Activated CD8-positive, alpha-beta T cell treated with anti-CD3 and anti-CD28 coated beads, Interleukin-2, amount 10 ng/mL, durations not matched to agents 7 days and 5 days (primary cell): ENCODE data around the gene ZNF783. TPM values are rescaled to one million over a fixed set of nuclear protein-coding genes. Genes with fewer than 3 reads are reported as not detected.
"Not testable (repeated sequence)": the region's sequence is repeated elsewhere in the genome, so short reads cannot be mapped to it uniquely, and the experiment has no call there.

Source experiments
- ATAC-seq: fragments of 150-1000 bp; cut with Tn5 transposase; one replicate; pipeline ENCODE4 v1.10.0; 2021; ENCODE audit warnings: moderate library complexity
- CTCF ChIA-PET: fragments of 350-600 bp; sonication (Branson Sonifier 250); formaldehyde crosslinking; loops from one replicate; lab custom pipeline; 2021; ENCODE audit warnings: antibody characterized with exemption; lab: Charles Lee
- POLR2A ChIA-PET: fragments of 350-600 bp; sonication (Branson Sonifier 250); formaldehyde crosslinking; loops from one replicate; lab custom pipeline; 2021; ENCODE audit warnings: antibody characterized with exemption; lab: Charles Lee
- DNase-seq: peaks from one replicate; pipeline ENCODE4 v3.0.0-alpha.2; 2020
- H3K27ac Mint-ChIP-seq: one replicate; pipeline ENCODE4 v1.8.0; 2021; ENCODE audit warnings: mild to moderate bottlenecking, mixed read lengths
- H3K27me3 Mint-ChIP-seq: one replicate; pipeline ENCODE4 v1.8.0; 2021; ENCODE audit warnings: low read depth, mixed read lengths
- H3K36me3 Mint-ChIP-seq: one replicate; pipeline ENCODE4 v1.8.0; 2021; ENCODE audit warnings: low read depth, mixed read lengths
- H3K4me1 Mint-ChIP-seq: one replicate; pipeline ENCODE4 v1.8.0; 2021; ENCODE audit warnings: low read depth, mixed read lengths
- H3K4me3 Mint-ChIP-seq: one replicate; pipeline ENCODE4 v1.8.0; 2021; ENCODE audit warnings: mild to moderate bottlenecking, mixed read lengths
- H3K9me3 Mint-ChIP-seq: one replicate; pipeline ENCODE4 v1.8.0; 2022; ENCODE audit warnings: mixed read lengths; ENCODE audit not compliant: insufficient read depth
- total RNA-seq, 2 experiments: library from RNA; stranded (reverse); gene quantifications; one replicate each; pipeline ENCODE4 v1.2.3, GENCODE V29; 2021

The ZNF783 gene
- total RNA-seq, 2 experiments from 2014 or later: 12.7 to 12.9 TPM

GRCh38 chr7:149245244-149245643 lies 16.8 kb upstream of the ZNF783 start:
- H3K36me3 Mint-ChIP-seq: peaks cover 22% of the 10 kb centered on the region
- H3K9me3 Mint-ChIP-seq: peaks cover 6% of the 10 kb centered on the region
- H3K27ac Mint-ChIP-seq: no peak overlapping the region
- no peak for DNase-seq
- peaks cover 47% of the 10 kb centered on the region for H3K4me1 Mint-ChIP-seq
- ChIA-PET POLR2A (no interaction called here), CTCF (no interaction called here)
- no peak for ATAC-seq
- no peak overlapping the region for H3K4me3 Mint-ChIP-seq
- no peaks in the 10 kb centered on the region for H3K27me3 Mint-ChIP-seq

- ChIA-PET CTCF (no interaction called here), POLR2A (no interaction called here)
- DNase-seq (no peak), ATAC-seq (no peak)
- Mint-ChIP-seq H3K4me3 (no peak overlapping the region), H3K27ac (peak overlapping the region; percentile 18), H3K4me1 (peaks cover 42% of the 10 kb centered on the region), H3K36me3 (peaks cover 23% of the 10 kb centered on the region), H3K27me3 (no peaks in the 10 kb centered on the region), H3K9me3 (peaks cover 6% of the 10 kb centered on the region)
Observed at GRCh38 chr7:149245744-149246143, 16.3 kb upstream of the ZNF783 start.

- DNase-seq: no peak
- peaks cover 30% of the 10 kb centered on the region for H3K4me1 Mint-ChIP-seq
- ATAC-seq: no peak
- no peak overlapping the region for H3K27ac Mint-ChIP-seq
- no peaks in the 10 kb centered on the region for H3K9me3 Mint-ChIP-seq
- H3K36me3 Mint-ChIP-seq: peaks cover 20% of the 10 kb centered on the region
- H3K27me3 Mint-ChIP-seq: no peaks in the 10 kb centered on the region
- POLR2A ChIA-PET: no interaction called here
- CTCF ChIA-PET: interaction anchor here (0.8 to 4.0 kb wide), 3 partner anchors 9 to 101 kb away, joined by 3 to 22 read pairs (median 4); partner anchors contain the start of genes ZNF398 and ZNF783
- H3K4me3 Mint-ChIP-seq: no peak overlapping the region
Observed at GRCh38 chr7:149248777-149249176, 13.2 kb upstream of the ZNF783 start.

GRCh38 chr7:149250151-149250550 lies 11.8 kb upstream of the ZNF783 start:
- H3K27ac Mint-ChIP-seq, DNase-seq, ATAC-seq, H3K27me3 Mint-ChIP-seq, H3K4me3 Mint-ChIP-seq, POLR2A ChIA-PET, H3K9me3 Mint-ChIP-seq: not testable (repeated sequence)
- Mint-ChIP-seq H3K4me1 (peaks cover 25% of the 10 kb centered on the region), H3K36me3 (peaks cover 18% of the 10 kb centered on the region)
- CTCF ChIA-PET: interaction anchor here (4.0 kb wide), 1 partner anchor 11 kb away, joined by 22 read pairs; the partner anchor contains the start of gene ZNF783

- H3K4me3 Mint-ChIP-seq, H3K9me3 Mint-ChIP-seq, ATAC-seq, H3K27ac Mint-ChIP-seq, DNase-seq, H3K27me3 Mint-ChIP-seq, POLR2A ChIA-PET: not testable (repeated sequence)
- peaks cover 16% of the 10 kb centered on the region for H3K4me1 Mint-ChIP-seq
- CTCF ChIA-PET: interaction anchor here (1.2 to 3.0 kb wide), 3 partner anchors 10 to 373 kb away, joined by 3 to 13 read pairs (median 5); partner anchors contain the start of gene ZNF783
- H3K36me3 Mint-ChIP-seq: peaks cover 16% of the 10 kb centered on the region
Observed at GRCh38 chr7:149251518-149251917, 10.5 kb upstream of the ZNF783 start.

GRCh38 chr7:149252378-149252777 lies 9.6 kb upstream of the ZNF783 start:
- peaks cover 16% of the 10 kb centered on the region for H3K4me1 Mint-ChIP-seq
- H3K36me3 Mint-ChIP-seq: peaks cover 16% of the 10 kb centered on the region
- no peak overlapping the region for H3K27ac Mint-ChIP-seq
- H3K9me3 Mint-ChIP-seq: no peaks in the 10 kb centered on the region
- H3K4me3 Mint-ChIP-seq: no peak overlapping the region
- no peak for DNase-seq
- POLR2A ChIA-PET: no interaction called here
- no peak for ATAC-seq
- CTCF ChIA-PET: interaction anchor here (1.0 to 3.0 kb wide), 6 partner anchors 9 to 372 kb away, joined by 3 to 13 read pairs (median 4); partner anchors contain the start of gene ZNF783
- no peaks in the 10 kb centered on the region for H3K27me3 Mint-ChIP-seq

- H3K4me3 Mint-ChIP-seq: no peak overlapping the region
- H3K9me3 Mint-ChIP-seq: no peaks in the 10 kb centered on the region
- ATAC-seq (no peak), DNase-seq (no peak)
- POLR2A ChIA-PET: interaction anchor here (0.6 kb wide), 1 partner anchor 196 kb away, joined by 3 read pairs; no protein-coding TSS in a partner anchor
- H3K27ac Mint-ChIP-seq: no peak overlapping the region
- peaks cover 12% of the 10 kb centered on the region for H3K36me3 Mint-ChIP-seq
- CTCF ChIA-PET: interaction anchor here (1.3 to 3.0 kb wide), 3 partner anchors 8 to 56 kb away, joined by 5 to 13 read pairs (median 5); partner anchors contain the start of gene ZNF783
- H3K4me1 Mint-ChIP-seq: peaks cover 7% of the 10 kb centered on the region
- H3K27me3 Mint-ChIP-seq: no peaks in the 10 kb centered on the region
Observed at GRCh38 chr7:149253665-149254064, 8.3 kb upstream of the ZNF783 start.

- ChIA-PET POLR2A (no interaction called here), CTCF (interaction anchor here (3.0 kb wide), 1 partner anchor 7 kb away, joined by 13 read pairs; the partner anchor contains the start of gene ZNF783)
- Mint-ChIP-seq H3K9me3 (no peaks in the 10 kb centered on the region), H3K27me3 (no peaks in the 10 kb centered on the region), H3K27ac (no peak overlapping the region), H3K4me3 (no peak overlapping the region), H3K4me1 (no peaks in the 10 kb centered on the region), H3K36me3 (peaks cover 12% of the 10 kb centered on the region)
- DNase-seq: no peak
- no peak for ATAC-seq
Observed at GRCh38 chr7:149254181-149254858, 7.7 kb upstream of the ZNF783 start.

- H3K9me3 Mint-ChIP-seq: no peaks in the 10 kb centered on the region
Observed at GRCh38 chr7:149255174-149255573, 6.8 kb upstream of the ZNF783 start.

GRCh38 chr7:149256568-149256967 lies 5.4 kb upstream of the ZNF783 start:
- Mint-ChIP-seq H3K9me3 (no peaks in the 10 kb centered on the region), H3K4me3 (no peak overlapping the region), H3K36me3 (peaks cover 8% of the 10 kb centered on the region), H3K27ac (no peak overlapping the region), H3K4me1 (peaks cover 7% of the 10 kb centered on the region), H3K27me3 (no peaks in the 10 kb centered on the region)
- CTCF ChIA-PET: no interaction called here
- POLR2A ChIA-PET: no interaction called here
- no peak for ATAC-seq
- DNase-seq: no peak

More at GRCh38 chr7:149255174-149255573, 6.8 kb upstream of the ZNF783 start:
- Mint-ChIP-seq H3K4me3 (no peak overlapping the region), H3K4me1 (no peaks in the 10 kb centered on the region), H3K27me3 (no peaks in the 10 kb centered on the region), H3K36me3 (peaks cover 10% of the 10 kb centered on the region), H3K27ac (no peak overlapping the region)
- CTCF ChIA-PET: no interaction called here
- DNase-seq (no peak), ATAC-seq (no peak)
- POLR2A ChIA-PET: no interaction called here

- CTCF ChIA-PET: no interaction called here
- H3K27ac Mint-ChIP-seq: no peak overlapping the region
Observed at GRCh38 chr7:149257146-149257545, 4.8 kb upstream of the ZNF783 start.

GRCh38 chr7:149261316-149261828 lies 624 bp upstream of the ZNF783 start:
- ATAC-seq (peak; percentile 1), DNase-seq (no peak)
- peaks cover 6% of the 10 kb centered on the region for H3K36me3 Mint-ChIP-seq
- H3K27me3 Mint-ChIP-seq: no peaks in the 10 kb centered on the region
- peak overlapping the region; percentile 76 for H3K4me3 Mint-ChIP-seq
- H3K4me1 Mint-ChIP-seq: peaks cover 16% of the 10 kb centered on the region
- H3K9me3 Mint-ChIP-seq: no peaks in the 10 kb centered on the region
- peak overlapping the region; percentile 82 for H3K27ac Mint-ChIP-seq
- ChIA-PET CTCF (interaction anchor here (0.7 to 2.7 kb wide), 27 partner anchors 9 to 481 kb away, joined by 3 to 44 read pairs (median 5); partner anchors contain the start of genes ZNF212, ZNF282, ZNF398 and ZNF425), POLR2A (interaction anchor here (1.0 to 1.5 kb wide), 4 partner anchors 24 to 206 kb away, joined by 3 to 6 read pairs (median 4); partner anchors contain the start of genes ZNF398 and ZNF777)

More at GRCh38 chr7:149257146-149257545, 4.8 kb upstream of the ZNF783 start:
- no peak for DNase-seq
- no peaks in the 10 kb centered on the region for H3K9me3 Mint-ChIP-seq
- no peaks in the 10 kb centered on the region for H3K27me3 Mint-ChIP-seq
- H3K4me3 Mint-ChIP-seq: no peak overlapping the region
- ATAC-seq: no peak
- H3K4me1 Mint-ChIP-seq: peaks cover 8% of the 10 kb centered on the region
- POLR2A ChIA-PET: no interaction called here
- peaks cover 5% of the 10 kb centered on the region for H3K36me3 Mint-ChIP-seq
